Activated gamma-delta T cell treated with Interleukin-2 at 50 U/mL for 16 hours (primary cell): ENCODE results near the gene MXD3.
"Not testable (repeated sequence)": the region's sequence is repeated elsewhere in the genome, so short reads cannot be mapped to it uniquely, and the experiment has no call there.

Experiments used
- DNase-seq: peaks from one replicate; pipeline ENCODE4 v3.0.0-alpha.2; 2020

Gene MXD3

GRCh38 chr5:177317959-177318377 lies 6.3 kb upstream of the MXD3 start:
- peak; percentile 79 for DNase-seq

GRCh38 chr5:177316005-177316404 lies 4.3 kb upstream of the MXD3 start:
- DNase-seq: no peak

- DNase-seq: no peak
These were observed 3.7 kb upstream of the MXD3 start for GRCh38 chr5:177315411-177315810.

- no peak for DNase-seq
These were observed 3.0 kb upstream of the MXD3 start for GRCh38 chr5:177314376-177315342.

- peak; percentile 3 for DNase-seq
These were observed 2.0 kb upstream of the MXD3 start for GRCh38 chr5:177313561-177314259.

- peak; percentile 18 for DNase-seq
These were observed 1.0 kb upstream of the MXD3 start for GRCh38 chr5:177312649-177313181.

GRCh38 chr5:177311392-177311722 lies 341 bp downstream of the MXD3 start:
- DNase-seq: no peak

GRCh38 chr5:177310757-177311391 lies 824 bp downstream of the MXD3 start:
- no peak for DNase-seq

- no peak for DNase-seq
These were observed 1.4 kb downstream of the MXD3 start for GRCh38 chr5:177310332-177310731.

GRCh38 chr5:177309351-177310191 lies 2.1 kb downstream of the MXD3 start:
- DNase-seq: peak; percentile 70

GRCh38 chr5:177308740-177309139 lies 3.0 kb downstream of the MXD3 start:
- no peak for DNase-seq

- DNase-seq: no peak
These were observed 3.9 kb downstream of the MXD3 start for GRCh38 chr5:177307544-177308363.

- DNase-seq: no peak
These were observed 4.8 kb downstream of the MXD3 start for GRCh38 chr5:177306674-177307543.

GRCh38 chr5:177306103-177306640 lies 5.5 kb downstream of the MXD3 start:
- not testable (repeated sequence) for DNase-seq

- no peak for DNase-seq
These were observed 7.1 kb downstream of the MXD3 start for GRCh38 chr5:177304392-177305119.

- no peak for DNase-seq
These were observed 7.7 kb downstream of the MXD3 start for GRCh38 chr5:177303925-177304391.

- DNase-seq: peak; percentile 88
These were observed 8.4 kb downstream of the MXD3 start, which contains the start of the genes PRELID1 and RAB24 for GRCh38 chr5:177303121-177303924. PRELID1 (plus strand) TSS chr5:177303799; CDS start chr5:177303986, 187 bp downstream. RAB24 (minus strand) TSS chr5:177303719; CDS start chr5:177303288, 431 bp downstream.
